Adrenal gland (tissue), 5 donors: Measurements from ENCODE around the gene BTBD6.

Experiments
- CTCF ChIP-seq, 6 experiments: fragments of 450-650 bp in 4 of 6; fragments of 200-600 bp in 2 of 6; sonication (generic) in 1 of 6; IDR thresholded peaks; 1 replicate in 5 of 6; 2 replicates in 1 of 6; pipeline versions ENCODE4 v1.5.1 to v1.8.0; 2016 to 2021; ENCODE audit warnings: antibody characterized with exemption in 6 of 6, mild to moderate bottlenecking in 2 of 6, moderate library complexity in 1 of 6
- POLR2A ChIP-seq, 2 donors: fragments of 450-650 bp; IDR thresholded peaks; one replicate each; pipeline ENCODE4 v1.6.1; 2017; ENCODE audit warnings: antibody characterized with exemption in 2 of 2, mild to moderate bottlenecking in 2 of 2, moderate library complexity in 1 of 2
- donor health status: DM: no; HTN: no; CAD: no.

DNA sequence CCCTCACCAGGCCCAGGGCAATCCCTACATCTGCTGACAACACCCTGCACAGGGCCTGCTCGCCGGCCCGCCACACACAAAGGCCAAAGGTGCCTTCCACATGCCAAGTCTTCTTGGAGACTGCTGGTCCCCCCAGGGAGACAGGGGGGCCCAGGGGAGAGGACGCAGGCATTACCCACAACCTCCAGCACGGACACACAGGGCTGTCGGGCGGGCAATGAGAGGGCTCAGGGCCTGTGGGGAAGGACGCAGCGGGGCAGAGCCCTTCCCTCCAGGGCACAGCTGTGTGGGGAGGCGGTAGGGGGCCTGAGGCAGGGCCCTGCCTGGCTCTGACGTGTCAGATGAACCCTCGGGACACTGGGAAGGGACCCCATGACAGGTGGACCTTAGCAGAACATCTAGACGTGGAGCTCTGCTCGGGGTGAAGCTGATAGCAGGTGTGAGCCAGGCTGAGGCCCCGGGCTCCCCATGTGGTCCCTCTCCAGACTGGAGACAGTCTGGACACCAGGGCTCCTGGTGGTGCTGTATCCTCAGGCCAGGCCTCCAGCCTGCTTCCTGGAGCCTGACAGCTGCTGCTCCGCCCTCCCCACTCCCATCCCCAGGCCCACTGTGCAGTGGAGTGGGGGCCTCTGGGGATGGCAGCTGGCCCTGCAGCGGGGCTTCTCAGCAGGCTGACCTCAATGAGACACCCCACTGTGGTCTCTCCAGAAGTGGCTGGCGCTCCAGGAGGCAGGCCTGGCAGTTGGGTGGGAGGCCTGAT lies 35.6 kb upstream of the BTBD6 start:
- TF ChIP-seq CTCF (IDR thresholded peaks at IDR 0.05), result no peak
- no peak for TF ChIP-seq POLR2A (IDR thresholded peaks at IDR 0.05)
